Muscle of arm (tissue), 12 donors: Measurements from ENCODE around the gene NAE1. TPM values are rescaled to one million over a fixed set of nuclear protein-coding genes. Genes with fewer than 3 reads are reported as not detected.

Experiments used
- DNase-seq: peaks from one replicate; pipeline ENCODE4 v3.0.0-alpha.2; 2013
- polyA plus RNA-seq, 12 donors: library from polyadenylated mRNA; unstranded; fragments of 120-200 nt; gene quantifications; one replicate each; pipeline ENCODE4 v1.2.1, GENCODE V29; 2013; ENCODE audit not compliant: insufficient read length in 12 of 12

The NAE1 gene
- polyA plus RNA-seq, 12 donors: 22.1 to 58.2 (median 45.9) TPM; not detected in 1

- DNase-seq: no peak
Measured at GRCh38 chr16:66853261-66854139, 22.7 kb upstream of the NAE1 start.

GRCh38 chr16:66851166-66851964 lies 20.6 kb upstream of the NAE1 start:
- no peak for DNase-seq

GRCh38 chr16:66850115-66850815 lies 19.5 kb upstream of the NAE1 start:
- no peak for DNase-seq

GRCh38 chr16:66849549-66849948 lies 18.8 kb upstream of the NAE1 start:
- no peak for DNase-seq

- DNase-seq: no peak
Measured at GRCh38 chr16:66849021-66849420, 18.2 kb upstream of the NAE1 start.

- no peak for DNase-seq
Measured at GRCh38 chr16:66848172-66848571, 17.4 kb upstream of the NAE1 start.

GRCh38 chr16:66847533-66848067 lies 16.8 kb upstream of the NAE1 start:
- DNase-seq: no peak

GRCh38 chr16:66846831-66847230 lies 16.1 kb upstream of the NAE1 start:
- DNase-seq: no peak

GRCh38 chr16:66846266-66846665 lies 15.5 kb upstream of the NAE1 start:
- DNase-seq: no peak

GRCh38 chr16:66845791-66846221 lies 15.0 kb upstream of the NAE1 start:
- DNase-seq: no peak

- DNase-seq: no peak
Measured at GRCh38 chr16:66845080-66845410, 14.3 kb upstream of the NAE1 start.

GRCh38 chr16:66844342-66845079 lies 13.7 kb upstream of the NAE1 start, which contains the start of gene CA7:
TSS of gene CA7 (plus strand) at chr16:66844414. CDS start at chr16:66844488, 74 bp downstream.
- no peak for DNase-seq

- DNase-seq: no peak
Measured at GRCh38 chr16:66844009-66844341, 13.2 kb upstream of the NAE1 start.

- no peak for DNase-seq
Measured at GRCh38 chr16:66843191-66843590, 12.4 kb upstream of the NAE1 start.

- DNase-seq: no peak
Measured at GRCh38 chr16:66842765-66843164, 12.0 kb upstream of the NAE1 start.

- no peak for DNase-seq
Measured at GRCh38 chr16:66841366-66841765, 10.6 kb upstream of the NAE1 start.

- DNase-seq: no peak
Measured at GRCh38 chr16:66840883-66841282, 10.1 kb upstream of the NAE1 start.

GRCh38 chr16:66834746-66835145 lies 4.0 kb upstream of the NAE1 start:
- no peak for DNase-seq

- no peak for DNase-seq
Measured at GRCh38 chr16:66832661-66833305, 2.0 kb upstream of the NAE1 start.

- no peak for DNase-seq
Measured at GRCh38 chr16:66832190-66832589, 1.4 kb upstream of the NAE1 start.

GRCh38 chr16:66824006-66824405 lies 6.8 kb downstream of the NAE1 start:
- DNase-seq: no peak
